ENCODE data around the gene NRXN3. TPM values are rescaled to one million over a fixed set of nuclear protein-coding genes. Genes with fewer than 3 reads are reported as not detected.
A peak's percentile ranks its signal among the peaks of the same experiment; 100 is the strongest.

Gene NRXN3
- polyA plus RNA-seq, 1 experiment: 7.0 TPM

DNA sequence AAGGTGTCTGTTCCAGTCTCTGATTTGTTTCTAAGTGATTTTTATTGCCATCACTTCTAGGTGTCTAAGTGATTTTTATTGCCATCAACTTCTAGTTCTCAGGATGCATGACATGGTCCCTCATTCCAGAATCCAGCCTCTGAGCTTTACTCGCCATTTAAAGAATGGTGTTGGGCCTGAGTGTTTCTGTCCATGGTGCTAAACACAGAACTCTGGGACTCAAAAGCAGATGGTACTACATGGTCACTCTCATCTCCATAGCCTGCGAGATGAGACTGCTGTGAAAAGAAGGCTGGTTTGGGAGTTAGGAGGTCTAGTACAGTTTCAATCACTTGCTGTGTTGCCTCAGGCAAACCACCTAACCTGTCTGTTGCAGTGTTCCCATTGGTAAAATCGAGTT lies 276.6 kb downstream of the NRXN3 start:
- DNase-seq (ENCODE audit: low read depth): no peak
- Histone ChIP-seq H3K27me3 (ENCODE audit: control insufficient read depth, insufficient read depth, low read length) (no peaks in the 10 kb centered on the region), H3K4me3 (ENCODE audit: low read depth, low read length) (no peak overlapping the region), H3K36me3 (ENCODE audit: control insufficient read depth, insufficient read depth, low read length) (no peaks in the 10 kb centered on the region)
- ChIA-PET POLR2A (no interaction called here), CTCF (no interaction called here)
- TF ChIP-seq, protein P1, sequence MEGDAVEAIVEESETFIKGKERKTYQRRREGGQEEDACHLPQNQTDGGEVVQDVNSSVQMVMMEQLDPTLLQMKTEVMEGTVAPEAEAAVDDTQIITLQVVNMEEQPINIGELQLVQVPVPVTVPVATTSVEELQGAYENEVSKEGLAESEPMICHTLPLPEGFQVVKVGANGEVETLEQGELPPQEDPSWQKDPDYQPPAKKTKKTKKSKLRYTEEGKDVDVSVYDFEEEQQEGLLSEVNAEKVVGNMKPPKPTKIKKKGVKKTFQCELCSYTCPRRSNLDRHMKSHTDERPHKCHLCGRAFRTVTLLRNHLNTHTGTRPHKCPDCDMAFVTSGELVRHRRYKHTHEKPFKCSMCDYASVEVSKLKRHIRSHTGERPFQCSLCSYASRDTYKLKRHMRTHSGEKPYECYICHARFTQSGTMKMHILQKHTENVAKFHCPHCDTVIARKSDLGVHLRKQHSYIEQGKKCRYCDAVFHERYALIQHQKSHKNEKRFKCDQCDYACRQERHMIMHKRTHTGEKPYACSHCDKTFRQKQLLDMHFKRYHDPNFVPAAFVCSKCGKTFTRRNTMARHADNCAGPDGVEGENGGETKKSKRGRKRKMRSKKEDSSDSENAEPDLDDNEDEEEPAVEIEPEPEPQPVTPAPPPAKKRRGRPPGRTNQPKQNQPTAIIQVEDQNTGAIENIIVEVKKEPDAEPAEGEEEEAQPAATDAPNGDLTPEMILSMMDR (IDR thresholded peaks at IDR 0.05; ENCODE audit: insufficient read depth, low read depth, low read length): no peak

DNA sequence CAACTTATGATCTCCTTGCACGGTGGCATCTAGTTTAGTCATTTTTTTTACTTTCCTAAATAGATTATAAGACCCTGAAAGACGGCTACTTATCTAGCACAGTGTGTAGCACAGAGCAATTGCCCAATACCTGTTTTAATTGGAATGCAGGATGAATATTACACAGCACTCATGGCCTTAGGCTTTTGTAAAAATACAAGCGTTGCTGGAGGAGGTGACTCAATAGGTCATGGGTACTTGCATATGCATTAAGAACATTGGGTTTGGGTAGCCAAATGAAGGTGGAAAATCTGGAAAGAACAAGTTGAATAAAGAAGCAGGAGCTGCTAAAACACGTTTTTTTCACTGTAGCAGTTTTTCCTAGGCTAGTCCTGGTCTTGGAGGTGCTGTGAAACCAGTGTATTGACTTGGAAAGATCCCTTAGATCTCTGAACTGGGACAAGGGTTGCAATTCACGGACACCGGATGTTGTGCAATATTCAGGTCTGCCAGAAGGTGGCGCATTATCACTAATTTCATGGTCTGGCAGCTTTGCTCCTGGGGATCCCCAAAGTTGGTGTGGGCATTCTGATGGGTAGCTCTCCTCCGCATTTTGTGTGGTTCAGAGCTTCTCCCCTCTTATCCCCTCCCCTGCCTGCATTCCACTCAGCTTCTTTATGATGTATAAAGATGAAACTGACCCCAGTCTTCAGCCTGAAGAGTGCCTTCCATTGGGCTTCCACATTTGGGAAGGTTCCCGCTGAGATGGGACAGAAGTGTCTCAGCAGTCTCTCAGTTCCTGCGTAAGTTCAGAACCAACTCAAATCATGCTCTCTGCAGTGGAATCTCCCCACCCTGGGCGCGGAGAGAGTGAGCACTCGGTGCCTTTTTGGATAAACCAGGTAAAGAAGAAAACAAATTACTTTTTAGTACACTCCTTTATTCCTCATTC lies 278.3 kb downstream of the NRXN3 start:
- ChIA-PET POLR2A (no interaction called here), CTCF (interaction anchor here (0.7 to 1.5 kb wide), 13 partner anchors 9 to 275 kb away, joined by 3 to 13 read pairs (median 3); no protein-coding TSS in a partner anchor)
- TF ChIP-seq, protein P1 (IDR thresholded peaks at IDR 0.05; ENCODE audit: insufficient read depth, low read depth, low read length): peak; percentile 46
- Histone ChIP-seq H3K36me3 (ENCODE audit: control insufficient read depth, insufficient read depth, low read length) (no peaks in the 10 kb centered on the region), H3K4me3 (ENCODE audit: low read depth, low read length) (no peak overlapping the region), H3K27me3 (ENCODE audit: control insufficient read depth, insufficient read depth, low read length) (no peaks in the 10 kb centered on the region)
- DNase-seq (ENCODE audit: low read depth): no peak

DNA sequence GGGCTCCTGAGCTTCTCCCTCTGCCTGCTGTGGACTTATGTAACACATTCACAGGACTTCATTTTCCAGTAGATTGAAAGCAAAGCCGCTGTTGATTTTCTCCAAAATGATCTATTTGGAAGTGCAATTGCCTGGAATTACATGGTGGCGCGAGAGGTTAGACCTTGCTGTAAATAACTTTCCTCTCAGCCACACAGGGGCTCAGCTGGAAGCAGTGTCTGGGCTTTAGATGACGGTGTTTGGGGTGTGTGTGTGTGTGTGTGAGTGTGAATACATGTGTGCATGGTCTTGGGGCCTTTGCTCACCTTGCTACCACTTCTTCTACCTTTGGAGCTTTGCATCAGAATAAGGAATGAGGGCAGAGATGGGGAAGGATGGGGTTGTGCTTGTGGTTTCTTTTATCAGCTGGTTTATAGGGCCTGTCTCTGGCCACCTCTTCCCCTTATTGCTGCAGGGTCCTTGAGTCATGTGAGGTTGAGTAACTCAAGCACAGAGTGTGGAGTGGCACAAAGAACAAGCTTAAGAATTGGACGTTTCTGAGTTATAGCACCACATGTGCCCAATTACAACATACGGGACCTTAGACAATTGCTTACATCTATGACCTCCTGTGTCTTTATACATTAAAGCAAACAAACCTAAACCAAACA lies 280.6 kb downstream of the NRXN3 start:
- no peak for DNase-seq (ENCODE audit: low read depth)
- Histone ChIP-seq H3K4me3 (ENCODE audit: low read depth, low read length) (no peak overlapping the region), H3K36me3 (ENCODE audit: control insufficient read depth, insufficient read depth, low read length) (no peaks in the 10 kb centered on the region), H3K27me3 (ENCODE audit: control insufficient read depth, insufficient read depth, low read length) (no peaks in the 10 kb centered on the region)
- TF ChIP-seq, protein P1 (IDR thresholded peaks at IDR 0.05; ENCODE audit: insufficient read depth, low read depth, low read length): no peak
- CTCF ChIA-PET: interaction anchor here (0.6 to 1.7 kb wide), 4 partner anchors 46 to 247 kb away, joined by 3 to 6 read pairs (median 3); no protein-coding TSS in a partner anchor
- POLR2A ChIA-PET: no interaction called here

DNA sequence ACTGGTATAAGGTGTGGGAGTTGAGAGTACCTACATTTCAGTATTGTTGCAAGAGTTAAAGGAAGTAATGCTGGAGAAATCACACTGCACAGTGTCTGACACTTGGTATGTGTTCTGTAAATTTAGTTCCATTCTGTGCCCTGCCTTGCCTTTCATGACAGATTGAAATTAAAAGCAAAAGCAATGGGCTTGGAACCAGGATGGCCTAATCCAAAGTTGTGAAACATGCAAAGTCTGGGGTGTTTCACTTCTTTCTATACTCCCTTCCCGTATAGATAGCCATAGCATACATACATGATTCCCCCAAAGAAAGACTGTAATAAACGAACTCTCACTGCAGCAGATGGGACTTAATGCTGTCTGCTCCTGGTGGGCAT lies 281.1 kb downstream of the NRXN3 start:
- POLR2A ChIA-PET: no interaction called here
- no peaks in the 10 kb centered on the region for H3K36me3 ChIP-seq (ENCODE audit: control insufficient read depth, insufficient read depth, low read length)
- CTCF ChIA-PET: interaction anchor here (0.7 to 1.7 kb wide), 4 partner anchors 97 to 247 kb away, joined by 3 to 6 read pairs (median 3); no protein-coding TSS in a partner anchor
- no peaks in the 10 kb centered on the region for H3K27me3 ChIP-seq (ENCODE audit: control insufficient read depth, insufficient read depth, low read length)
- TF ChIP-seq, protein P1 (IDR thresholded peaks at IDR 0.05; ENCODE audit: insufficient read depth, low read depth, low read length): no peak
- no peak overlapping the region for H3K4me3 ChIP-seq (ENCODE audit: low read depth, low read length)
- no peak for DNase-seq (ENCODE audit: low read depth)

DNA sequence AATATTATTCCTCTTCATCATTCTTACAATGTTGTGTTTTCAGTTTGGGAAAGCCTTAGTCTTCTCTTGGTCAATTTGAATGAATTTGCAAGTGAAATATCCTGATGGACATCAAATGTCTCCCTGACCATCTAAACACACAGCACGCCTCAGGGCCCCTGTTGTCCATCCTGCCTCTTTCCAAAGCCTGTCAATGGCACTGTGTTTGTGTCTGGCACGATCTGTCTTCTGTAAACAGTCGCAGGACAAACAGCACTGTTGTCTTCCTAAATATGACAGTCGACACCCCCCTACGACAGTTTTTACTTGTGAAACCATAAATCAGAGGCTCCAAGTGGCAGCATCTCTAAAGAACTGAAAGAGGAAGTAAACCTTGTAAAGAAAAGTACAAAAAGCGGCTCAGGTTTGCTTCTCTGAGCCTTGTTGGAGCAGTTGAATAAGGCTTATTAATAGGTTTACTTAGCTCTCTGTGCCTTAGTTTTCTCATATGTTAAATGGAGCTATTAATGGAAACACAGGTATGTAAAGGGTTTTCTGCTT lies 285.8 kb downstream of the NRXN3 start:
- CTCF ChIA-PET: no interaction called here
- POLR2A ChIA-PET: no interaction called here
- H3K36me3 ChIP-seq (ENCODE audit: control insufficient read depth, insufficient read depth, low read length): no peaks in the 10 kb centered on the region

More for the DNA sequence above, 285.8 kb downstream of the NRXN3 start:
- TF ChIP-seq, protein P1 (IDR thresholded peaks at IDR 0.05; ENCODE audit: insufficient read depth, low read depth, low read length): no peak
- no peak for DNase-seq (ENCODE audit: low read depth)
- no peaks in the 10 kb centered on the region for H3K27me3 ChIP-seq (ENCODE audit: control insufficient read depth, insufficient read depth, low read length)
- no peak overlapping the region for H3K4me3 ChIP-seq (ENCODE audit: low read depth, low read length)

All from BJ (cell line).